GM19193 (cell line): ENCODE data around the gene SFI1.

Experiments
- POLR2A ChIP-seq: IDR thresholded peaks from 4 replicates; pipeline ENCODE4 v1.6.1; 2011; ENCODE audit not compliant: insufficient read depth, insufficient read length; ENCODE audit errors: extremely low read depth

SFI1 gene

GRCh38 chr22:31604746-31605705 is 108.7 kb downstream of the SFI1 start:
- no peak for TF ChIP-seq POLR2A

GRCh38 chr22:31605851-31606585 is 109.7 kb downstream of the SFI1 start:
- TF ChIP-seq POLR2A: no peak

- TF ChIP-seq POLR2A: no peak
Observed at GRCh38 chr22:31607696-31608095, 111.4 kb downstream of the SFI1 start.

GRCh38 chr22:31609716-31610115 is 113.4 kb downstream of the SFI1 start:
- no peak for TF ChIP-seq POLR2A

DNA sequence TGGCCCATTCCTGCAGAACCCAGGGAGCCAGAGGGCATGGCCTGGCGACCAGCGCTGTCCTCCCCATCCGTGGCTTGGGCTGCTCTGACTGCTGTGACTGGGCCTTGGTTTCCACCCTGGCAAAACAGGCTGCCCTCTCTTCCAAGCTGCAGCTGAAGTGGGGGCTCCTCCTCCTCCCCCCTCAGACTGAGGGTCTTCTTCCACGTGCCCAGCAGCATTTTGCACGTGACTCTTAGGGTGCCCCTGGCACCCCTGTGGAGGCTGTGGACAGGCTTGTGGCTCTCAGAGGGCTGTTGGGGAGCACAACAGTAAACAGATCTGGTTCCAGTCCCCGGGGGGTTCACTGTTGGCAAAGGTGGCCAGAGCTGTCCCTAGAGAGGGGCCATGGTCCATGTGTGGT is 114.3 kb downstream of the SFI1 start:
- no peak for TF ChIP-seq POLR2A

GRCh38 chr22:31611061-31611760 is 114.9 kb downstream of the SFI1 start:
- no peak for TF ChIP-seq POLR2A

DNA sequence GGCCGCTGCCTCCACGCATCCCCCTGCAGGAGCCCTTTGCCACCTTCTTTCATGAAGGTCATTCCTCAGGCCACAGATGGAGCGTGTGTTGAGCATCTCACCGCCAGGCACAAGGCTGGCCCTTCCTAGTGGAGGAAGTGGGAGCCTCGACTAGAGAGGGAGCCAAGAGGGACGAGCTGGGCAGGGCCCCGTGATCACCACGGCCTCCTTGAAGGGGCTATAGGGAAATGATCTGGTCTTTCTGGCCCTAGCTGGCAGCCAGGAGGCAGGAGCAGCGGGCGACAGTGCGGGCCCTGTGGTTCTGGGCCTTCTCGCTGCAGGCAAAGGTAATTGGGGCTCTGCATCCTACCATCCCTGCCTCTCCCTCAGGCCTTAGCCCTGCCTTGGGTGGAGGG is 116.6 kb downstream of the SFI1 start:
- no peak for TF ChIP-seq POLR2A

- no peak for TF ChIP-seq POLR2A
Observed at GRCh38 chr22:31613286-31613903, 117.1 kb downstream of the SFI1 start.

- TF ChIP-seq POLR2A: no peak
Observed at GRCh38 chr22:31613904-31614296, 117.6 kb downstream of the SFI1 start.

DNA sequence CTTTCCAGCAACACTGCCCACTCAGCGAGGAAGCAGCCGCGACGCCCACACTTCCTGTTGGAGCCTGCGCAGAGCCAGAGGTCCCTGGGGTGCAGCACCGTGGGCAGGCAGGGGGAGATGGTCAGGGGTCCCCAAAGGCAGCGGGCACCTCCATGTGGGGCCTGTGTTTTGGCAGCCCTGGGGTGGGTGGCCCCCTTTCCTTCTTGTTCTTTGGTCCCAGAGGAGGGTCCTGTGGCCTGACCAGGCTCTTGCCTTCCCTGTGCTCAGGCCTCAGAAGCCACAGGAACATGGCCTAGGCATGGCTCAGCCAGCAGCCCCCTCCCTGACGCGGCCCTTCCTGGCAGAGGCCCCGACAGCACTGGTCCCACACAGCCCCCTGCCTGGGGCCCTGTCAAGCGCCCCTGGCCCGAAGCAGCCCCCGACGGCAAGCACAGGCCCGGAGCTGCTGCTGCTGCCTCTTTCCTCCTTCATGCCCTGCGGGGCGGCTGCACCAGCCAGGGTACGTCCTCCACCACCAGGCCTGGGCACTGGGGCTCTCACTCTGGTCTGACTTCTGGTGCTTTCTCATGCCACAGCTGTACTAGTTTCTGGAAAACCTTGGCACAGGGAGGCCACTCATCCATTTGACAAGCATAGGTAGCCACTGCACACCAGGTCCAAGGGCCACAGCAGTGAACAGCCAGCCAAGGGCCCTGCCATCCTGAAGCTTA is 118.6 kb downstream of the SFI1 start:
- TF ChIP-seq POLR2A: no peak

GRCh38 chr22:31615491-31615860 is 119.1 kb downstream of the SFI1 start:
- TF ChIP-seq POLR2A: no peak

- TF ChIP-seq POLR2A: no peak
Observed at GRCh38 chr22:31615940-31616314, 119.6 kb downstream of the SFI1 start.

- peak; percentile 27 for TF ChIP-seq POLR2A
Observed at GRCh38 chr22:31616315-31616980, 120.1 kb downstream of the SFI1 start.

DNA sequence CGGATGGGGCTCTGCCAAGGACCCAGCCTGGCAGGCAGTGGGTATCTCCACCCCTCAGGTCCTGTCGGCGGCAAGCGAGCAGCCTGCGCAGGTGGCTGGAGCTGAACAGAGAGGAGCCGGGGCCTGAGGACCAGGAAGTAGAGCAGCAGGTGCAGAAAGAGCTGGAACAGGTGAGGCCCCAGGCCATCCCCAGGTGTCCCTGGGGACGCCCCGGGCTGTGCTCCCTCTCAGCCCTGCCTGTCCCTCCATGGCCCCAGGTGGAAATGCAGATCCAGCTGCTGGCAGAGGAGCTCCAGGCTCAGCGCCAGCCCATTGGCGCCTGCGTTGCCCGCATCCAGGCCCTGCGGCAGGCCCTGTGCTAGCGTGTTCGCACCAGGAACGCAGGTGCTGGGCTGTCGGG is 121.7 kb downstream of the SFI1 start:
- TF ChIP-seq POLR2A: no peak

- peak; percentile 15 for TF ChIP-seq POLR2A
Observed at GRCh38 chr22:31618471-31619176, 122.3 kb downstream of the SFI1 start.
